Effector CD8-positive, alpha-beta T cell (primary cell): Measurements from ENCODE around the gene CHN2.

Experiments used
- DNase-seq: peaks from one replicate; lab custom pipeline; 2025; lab: John Stamatoyannopoulos, UW

The CHN2 gene

DNA sequence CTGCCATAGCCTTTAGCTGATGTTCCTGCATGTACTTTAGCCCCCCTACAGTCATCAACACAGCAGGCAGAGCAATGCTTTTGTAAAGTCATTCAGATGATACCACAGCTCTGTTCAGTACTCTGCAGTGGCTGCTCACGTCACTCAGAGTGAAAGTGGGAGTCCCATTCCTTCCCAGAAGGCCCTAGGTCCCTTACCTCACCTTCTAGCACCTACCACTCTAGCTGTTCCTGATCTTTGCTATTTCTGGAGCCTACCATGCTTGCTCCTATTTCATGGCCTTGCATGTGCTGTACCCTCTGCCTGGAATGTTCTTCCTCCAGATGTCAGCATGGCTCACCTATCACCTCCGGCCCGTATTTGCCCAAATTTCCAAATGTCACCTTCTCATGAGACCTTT, 274.7 kb downstream of the CHN2 start:
- DNase-seq, result no peak

DNA sequence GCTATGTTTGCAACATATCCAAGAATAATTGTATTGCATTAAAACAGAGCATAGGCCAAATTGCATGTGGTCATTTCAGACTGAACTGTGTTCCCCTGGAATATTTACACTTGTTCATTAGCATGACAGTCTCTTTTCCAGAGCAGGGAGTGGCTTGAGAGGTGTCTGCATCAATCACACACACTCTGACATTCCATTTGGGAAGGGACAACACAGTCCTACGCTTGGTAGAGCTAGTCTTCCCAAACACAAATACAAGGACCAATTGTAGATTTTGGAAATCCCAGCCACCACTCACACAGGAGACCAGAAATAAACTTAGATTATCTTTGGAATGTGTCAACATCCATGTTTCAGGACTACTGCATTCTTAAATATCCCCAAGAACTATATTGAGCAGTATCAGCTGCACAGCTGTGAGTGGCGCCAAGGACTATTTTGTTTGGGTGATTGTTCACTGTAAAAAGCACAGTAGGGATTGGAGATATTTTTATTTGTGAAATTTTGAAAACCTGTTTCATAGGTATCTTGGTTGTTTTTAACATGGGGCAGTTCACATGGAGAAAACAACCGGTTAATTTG, 275.5 kb downstream of the CHN2 start:
- no peak for DNase-seq

DNA sequence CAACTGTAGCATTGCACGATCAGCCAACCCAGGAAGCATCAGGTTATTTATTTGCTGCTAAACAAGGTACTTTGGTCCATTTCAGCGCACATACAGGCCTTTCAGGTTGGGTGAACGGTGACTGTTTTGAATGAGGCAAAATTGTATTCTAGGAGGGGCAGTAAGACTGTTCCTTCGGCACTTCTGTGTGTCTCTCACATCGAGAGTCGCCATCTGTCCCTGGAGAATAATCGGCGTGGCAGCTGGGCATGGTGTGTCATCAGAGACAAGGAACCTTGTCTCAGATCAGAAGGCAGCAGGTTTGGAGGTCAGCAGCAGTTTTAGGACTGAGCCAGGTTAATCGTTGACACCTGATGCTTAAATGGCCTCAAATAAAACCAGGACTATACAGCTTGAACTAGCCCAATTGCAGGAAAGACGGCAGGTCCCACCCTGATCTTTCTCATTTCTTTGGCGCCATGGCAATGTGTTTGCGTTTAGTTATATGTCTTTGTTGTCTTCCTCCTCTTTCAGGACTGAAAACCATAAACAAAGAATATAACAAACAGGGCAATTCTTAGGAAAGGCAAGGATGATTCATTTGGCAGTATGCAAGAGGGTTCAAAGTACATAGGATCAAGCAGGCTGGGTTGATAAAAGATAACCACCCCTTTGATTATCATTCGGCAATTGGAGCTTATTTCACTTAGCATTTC, 277.0 kb downstream of the CHN2 start:
- no peak for DNase-seq

DNA sequence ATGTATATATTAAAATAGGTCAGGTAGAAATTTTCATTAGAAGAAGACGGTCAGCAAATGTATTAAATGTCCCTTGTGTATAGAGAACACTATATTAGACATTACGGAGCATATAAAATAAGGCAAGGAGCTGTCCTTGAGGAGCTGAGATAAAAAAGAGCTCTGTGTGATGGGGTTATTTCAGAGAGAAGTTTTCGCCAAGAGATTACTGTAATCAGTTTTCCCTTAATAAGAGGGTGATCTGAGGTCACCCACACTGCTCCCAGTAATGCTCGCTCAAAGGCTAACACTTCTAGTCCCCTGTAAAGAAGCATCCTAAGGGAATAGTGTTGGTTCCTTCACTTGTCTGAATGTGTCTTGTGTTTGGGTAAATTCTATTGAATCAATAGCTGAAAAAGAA, 282.3 kb downstream of the CHN2 start:
- DNase-seq, result no peak

DNA sequence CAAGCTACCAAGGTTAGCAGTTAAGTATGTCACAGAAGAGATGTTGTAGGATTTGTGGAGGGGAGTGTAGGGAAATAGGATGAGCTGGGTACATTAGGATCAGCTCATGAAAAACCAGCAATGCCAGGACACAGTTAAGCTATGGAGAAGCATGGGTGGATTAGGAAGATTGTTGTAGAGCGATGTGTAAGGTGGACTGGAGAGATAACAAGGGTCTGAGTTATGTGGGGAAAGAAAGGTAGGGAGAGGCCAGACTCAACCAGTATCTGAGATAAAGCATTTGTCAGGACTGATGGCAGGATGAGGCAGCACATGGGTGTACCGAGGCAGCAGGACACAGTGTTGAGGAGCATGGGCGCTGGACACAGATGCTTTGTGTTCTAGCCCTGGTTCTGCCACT, 283.7 kb downstream of the CHN2 start:
- DNase-seq, result no peak

DNA sequence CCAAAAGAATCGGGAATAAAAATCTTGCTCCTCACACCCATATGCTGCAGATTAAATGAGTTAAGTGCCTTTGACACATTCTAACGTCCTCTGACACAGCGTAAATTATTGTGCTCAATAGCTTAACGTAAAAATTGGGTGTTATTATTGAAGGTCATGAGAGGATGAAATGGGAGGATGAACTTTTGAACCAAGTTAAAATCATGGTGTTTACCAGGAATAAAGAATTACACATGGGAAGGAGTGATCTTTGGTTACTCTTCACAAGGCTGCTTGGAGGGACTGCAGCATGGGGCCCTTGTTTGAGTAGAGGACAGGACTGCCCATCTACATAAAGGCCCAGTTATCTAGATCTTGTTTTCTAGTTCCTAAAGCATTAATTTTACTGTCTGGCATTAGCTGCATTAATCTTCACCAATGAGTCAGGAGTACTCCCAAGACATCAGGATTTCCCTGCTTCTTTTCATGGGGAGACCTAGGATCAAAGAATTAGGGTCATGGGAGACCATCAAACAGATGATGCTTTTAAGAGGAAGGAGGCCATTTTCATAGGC, 284.2 kb downstream of the CHN2 start:
- no peak for DNase-seq

DNA sequence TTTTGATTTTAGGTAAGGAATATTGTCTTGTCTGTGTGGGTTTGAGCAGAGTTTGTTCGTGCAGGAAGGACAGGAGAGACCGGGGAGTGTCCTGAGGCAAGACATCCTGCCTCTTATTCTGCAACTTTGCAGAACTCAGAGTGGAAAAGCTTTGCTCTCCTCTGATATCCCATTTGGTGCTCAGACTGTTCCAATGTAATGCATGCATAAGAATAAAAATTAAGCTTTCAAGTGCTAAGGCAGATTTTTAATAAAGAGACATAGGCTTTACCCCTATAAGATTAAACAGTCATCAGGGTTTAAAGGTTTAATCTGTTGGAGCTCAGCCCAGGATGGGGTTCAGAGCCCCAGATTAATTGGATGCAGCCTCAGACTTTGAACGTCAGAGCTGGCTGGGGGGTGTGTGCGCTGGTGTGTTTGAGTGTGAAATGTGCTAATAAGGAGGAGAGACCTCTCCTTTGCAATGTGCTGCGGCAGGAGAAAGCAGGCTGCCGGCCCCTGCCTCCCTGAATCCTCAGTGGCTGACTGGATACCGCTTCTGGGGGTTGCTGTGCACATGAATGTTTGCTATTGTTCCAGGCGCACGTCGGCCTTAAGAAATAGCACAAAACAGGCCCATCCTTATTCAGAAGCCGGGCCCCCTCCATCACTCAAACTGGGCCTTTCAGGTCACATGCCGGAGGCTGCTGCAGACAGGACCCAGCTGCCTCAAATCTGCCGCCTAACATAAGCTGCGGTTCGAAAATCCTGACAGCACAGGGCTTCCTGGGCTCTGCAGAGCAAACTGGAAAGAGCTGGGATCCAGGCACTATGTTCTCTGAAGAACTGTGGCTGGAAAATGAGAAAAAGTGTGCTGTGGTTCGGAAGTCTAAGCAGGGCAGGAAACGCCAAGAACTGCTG, 285.0 kb downstream of the CHN2 start:
- no peak for DNase-seq

DNA sequence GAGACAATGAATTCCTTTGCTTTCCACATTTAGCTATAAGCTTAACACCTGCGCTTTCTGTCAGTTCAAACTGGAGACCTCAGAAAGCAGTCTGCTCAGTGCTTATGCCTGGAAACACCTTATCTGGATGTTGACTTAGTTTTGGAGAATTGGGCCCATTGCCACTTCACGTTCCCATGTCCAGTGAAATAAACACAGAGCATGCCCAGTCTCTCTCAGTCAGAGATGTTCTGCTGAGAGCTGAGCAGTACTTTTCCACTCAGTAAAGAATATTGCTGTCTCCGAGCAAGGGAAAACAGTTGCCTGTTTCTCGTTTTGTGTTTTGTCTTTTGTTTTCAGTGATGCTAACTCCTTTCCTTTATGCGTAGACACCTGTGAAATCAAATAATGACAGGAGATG, 285.9 kb downstream of the CHN2 start:
- no peak for DNase-seq

DNA sequence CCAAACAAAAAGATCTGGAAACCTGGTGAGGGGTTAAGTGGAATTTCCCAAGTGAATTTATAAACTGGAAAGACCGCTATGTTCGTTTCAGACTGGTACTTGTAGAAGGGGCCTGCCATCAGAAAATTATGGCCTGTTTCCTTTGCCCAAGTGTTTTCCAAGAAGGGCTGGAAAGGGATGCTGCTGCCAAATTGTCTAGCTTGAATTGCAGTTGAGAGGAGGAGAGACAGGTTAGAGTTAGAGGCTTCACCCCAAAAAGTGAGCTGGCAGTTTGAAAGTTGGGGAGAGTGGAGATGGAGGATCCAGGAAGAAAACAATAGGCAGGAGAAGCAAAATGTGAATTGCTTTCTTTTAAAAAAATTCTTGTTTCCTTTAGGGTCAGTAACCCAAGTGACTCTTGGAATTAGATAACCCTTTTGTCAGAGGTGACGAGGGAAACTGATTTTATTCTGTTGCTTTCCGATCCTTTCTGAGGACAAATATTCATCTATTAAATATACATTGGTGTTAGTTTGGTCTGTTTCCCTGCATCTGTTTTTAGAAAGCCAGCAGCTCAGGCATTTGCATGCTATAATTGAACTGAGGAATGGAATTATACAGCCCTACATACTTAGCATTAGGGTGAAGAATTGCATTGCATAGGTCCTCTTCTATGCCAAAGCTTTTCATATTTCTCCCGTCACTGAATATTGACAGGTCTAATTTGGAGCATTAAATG, 286.5 kb downstream of the CHN2 start:
- DNase-seq, result no peak

DNA sequence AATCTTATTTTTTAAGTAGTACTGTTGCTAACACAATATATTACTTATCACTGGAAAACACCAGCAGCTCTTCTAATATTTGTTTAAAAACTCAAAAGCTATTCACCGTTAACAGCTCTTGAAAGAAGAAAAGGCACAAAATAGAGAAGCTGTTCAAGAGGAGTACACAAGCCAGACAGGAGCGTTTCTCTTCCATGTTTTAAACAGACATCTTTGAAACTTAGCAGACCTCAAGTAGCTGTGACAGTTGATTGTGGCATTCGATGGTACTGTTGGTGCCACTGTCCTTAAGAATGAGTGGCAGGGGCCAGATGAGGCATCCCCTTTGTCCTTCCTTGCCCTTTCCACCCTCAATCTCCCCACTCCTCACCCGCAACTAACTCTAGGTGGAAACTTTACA, 287.5 kb downstream of the CHN2 start:
- DNase-seq, result no peak

DNA sequence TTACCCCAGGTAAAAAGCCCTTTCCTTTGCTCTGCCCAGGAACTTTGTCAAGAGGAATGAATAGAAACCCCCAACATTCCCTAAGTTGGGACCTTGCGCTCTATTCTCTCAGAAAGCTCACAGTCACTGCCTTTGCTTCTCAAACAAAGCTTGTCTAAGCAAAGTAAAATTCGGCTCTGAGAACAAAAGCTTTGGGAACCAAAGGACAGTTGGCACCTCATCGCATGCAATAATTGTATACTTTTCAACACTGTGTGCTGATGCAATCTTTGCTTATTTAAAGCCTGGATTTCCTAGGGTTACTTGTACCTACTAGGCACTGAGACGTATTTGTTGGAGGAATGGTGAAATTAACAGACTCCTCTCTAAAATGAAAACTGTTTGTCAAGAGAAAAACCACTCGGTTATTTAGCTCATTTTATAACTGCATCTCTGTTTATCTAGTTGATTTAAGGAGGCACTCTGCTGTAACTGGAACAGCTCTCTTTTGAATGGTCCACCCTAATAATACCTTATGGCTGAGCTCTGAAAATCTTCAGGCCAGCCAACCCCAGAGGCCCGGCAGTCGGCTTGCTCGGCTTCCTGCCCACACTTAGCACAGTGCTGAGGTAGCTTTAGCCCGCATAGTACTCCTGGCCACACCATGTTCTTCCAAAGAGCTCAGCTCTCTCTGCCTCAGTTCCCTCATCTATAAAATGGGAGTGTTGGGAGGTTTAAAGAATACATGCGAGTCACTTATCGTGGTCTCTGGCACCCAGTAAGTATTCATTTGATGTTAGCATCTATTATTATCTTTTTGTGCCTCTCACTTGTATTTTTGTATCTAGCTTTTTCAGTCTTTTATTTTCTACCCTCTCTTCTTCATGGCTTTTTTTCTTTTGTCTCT, 288.9 kb downstream of the CHN2 start:
- no peak for DNase-seq

DNA sequence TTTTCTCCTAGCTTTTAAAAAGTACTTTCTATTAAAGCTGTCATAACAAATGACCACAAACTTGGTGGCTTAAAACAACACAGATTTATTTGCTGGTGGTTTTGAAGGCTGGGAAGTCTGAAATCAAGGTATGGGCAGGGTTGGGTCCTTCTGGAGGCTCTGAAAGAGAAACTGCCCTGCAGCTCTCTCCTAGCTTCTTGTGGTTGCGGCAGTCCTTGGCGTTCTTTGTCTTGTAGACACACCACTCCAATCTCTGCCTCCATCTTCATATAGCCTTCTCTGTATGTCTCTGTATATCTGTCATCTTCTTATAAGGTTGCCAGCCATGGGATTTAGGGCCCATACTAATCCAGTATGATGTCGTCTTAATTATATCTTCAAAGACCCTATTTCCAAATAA, 289.7 kb downstream of the CHN2 start:
- no peak for DNase-seq

DNA sequence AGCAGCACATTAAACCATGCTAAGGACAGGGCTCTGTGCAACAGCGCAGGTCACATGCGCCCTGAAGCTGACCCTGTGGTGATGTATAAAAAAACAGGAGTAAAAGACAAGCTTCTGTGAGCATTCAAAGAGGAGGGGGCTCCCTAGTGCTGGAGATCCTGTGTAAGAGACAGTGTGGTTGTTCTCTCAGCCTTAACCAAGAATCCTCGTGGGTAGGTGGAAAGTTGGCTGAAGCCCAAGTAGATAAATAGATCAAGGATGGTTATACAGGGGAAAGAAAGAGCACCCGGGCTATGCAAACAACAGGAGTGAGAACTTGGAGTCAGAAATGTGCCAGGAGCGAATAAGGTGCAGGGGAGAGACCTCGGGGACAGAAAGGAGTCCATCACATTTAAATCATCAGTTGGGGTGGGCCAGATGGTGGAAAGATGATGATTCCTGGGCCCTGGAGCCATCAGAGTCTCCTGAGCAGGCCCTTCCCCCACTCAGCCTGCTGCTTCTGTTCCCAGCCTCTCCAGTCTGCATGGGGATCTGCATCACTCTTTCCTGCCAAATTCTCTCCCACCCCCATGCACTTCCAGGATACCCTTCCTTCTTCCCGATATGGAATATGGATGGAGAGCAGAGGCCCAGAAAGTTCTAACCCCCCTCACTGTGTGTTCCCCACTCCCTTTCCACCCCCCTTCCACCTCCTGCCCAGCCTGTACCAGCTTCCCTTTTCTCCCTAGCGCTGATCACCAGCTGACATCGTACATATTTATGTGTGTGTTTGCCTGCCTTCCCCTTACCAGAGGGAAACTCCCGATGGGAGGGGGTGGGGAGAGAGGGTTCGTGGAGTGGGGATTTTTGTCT, 291.0 kb downstream of the CHN2 start:
- no peak for DNase-seq

DNA sequence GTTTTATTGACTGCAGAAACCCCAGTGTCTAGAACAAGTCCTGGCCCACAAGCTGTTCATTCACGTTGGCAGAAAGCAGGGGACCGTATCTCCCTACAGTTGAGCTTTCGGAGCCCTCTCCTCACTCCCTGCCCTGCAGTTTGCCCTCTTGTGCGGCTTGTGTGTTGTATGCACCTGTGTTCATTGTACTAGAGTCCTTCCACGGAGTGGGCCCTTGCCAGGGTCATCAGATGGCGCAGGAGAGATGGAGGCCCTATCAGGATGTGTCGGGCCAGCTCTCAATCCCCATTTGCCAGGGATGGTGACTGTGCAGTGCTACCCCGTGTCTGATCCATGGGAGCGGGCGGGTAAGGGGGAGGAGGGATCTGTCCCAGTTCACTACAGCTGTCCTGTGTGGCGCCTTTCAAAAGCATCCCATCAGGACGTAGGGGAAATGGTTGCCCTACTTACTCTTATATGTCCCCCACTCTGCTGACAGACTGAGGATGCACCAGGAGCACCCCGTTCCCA, 291.7 kb downstream of the CHN2 start:
- no peak for DNase-seq

DNA sequence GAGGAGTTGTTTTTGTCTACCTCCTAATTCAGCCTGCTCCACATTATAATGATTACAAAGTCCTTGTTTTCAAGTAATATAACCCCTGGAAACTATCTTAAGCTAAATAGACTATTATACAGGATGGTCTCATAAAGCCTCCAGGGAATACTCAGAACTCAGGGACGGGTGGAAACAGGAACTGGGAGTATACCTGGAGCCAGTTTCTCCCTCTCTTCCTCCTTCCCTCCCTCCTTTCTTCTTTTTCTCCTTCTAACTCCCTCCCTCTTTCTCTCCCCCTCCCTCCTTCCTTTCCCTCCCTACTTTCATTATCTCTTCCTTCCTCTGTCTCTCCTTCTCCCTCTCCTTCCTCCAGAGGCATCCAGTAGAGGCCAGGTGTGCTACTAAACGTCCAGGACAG, 292.8 kb downstream of the CHN2 start:
- DNase-seq, result no peak

DNA sequence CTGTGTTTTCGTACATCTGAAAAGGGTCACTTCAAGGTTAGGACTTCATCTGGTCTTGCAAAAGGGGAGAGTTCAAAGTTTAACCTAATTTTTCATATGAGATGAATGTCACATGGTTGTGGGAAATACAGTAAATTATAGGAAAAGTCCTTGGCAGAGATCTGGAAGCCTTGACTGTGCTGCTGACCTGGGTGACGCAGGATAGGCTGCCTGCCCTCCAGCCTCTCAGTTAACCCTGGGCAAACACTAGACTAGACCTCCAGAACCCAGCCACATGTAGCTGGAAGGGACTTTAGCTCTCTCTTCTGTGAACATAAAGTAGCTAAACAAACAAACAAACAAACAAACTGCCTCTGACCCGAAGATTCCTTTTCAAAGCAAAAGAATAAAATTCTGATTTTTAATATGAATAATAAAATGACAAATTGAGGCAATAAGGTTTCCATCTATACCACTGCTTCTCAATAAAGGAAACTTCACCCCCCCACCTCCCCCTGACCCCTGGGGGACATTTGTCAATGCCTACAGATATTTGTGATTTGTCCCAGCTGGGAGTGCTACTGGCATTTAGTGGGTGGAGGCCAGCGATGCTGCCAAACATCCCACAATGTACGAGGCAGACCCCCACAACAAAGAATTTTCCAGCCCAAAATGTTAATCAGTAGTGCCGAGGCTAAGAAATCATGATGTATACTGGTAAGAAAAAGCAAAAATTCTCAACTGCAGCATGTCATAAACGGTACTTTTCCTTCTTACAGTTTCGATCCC, 293.8 kb downstream of the CHN2 start:
- DNase-seq, result no peak

DNA sequence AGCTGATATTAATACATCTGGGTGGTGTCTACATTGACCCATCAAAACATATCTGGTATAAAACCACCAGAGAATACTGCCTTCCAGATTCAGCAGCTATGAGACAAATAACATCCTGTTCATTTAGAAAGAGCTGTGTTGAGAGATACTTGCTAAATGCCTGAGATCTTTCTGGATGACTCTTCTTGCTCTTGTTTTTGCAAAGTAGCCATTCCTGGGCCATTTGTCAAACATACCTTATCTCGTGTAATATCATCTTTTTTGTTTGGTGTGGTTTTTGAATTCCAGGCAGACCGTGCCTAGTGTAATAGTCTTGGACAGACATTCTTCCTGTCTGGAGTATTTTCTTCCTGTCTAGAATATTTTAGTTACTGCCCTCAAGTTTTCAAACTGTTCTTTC, 294.4 kb downstream of the CHN2 start:
- DNase-seq, result no peak

DNA sequence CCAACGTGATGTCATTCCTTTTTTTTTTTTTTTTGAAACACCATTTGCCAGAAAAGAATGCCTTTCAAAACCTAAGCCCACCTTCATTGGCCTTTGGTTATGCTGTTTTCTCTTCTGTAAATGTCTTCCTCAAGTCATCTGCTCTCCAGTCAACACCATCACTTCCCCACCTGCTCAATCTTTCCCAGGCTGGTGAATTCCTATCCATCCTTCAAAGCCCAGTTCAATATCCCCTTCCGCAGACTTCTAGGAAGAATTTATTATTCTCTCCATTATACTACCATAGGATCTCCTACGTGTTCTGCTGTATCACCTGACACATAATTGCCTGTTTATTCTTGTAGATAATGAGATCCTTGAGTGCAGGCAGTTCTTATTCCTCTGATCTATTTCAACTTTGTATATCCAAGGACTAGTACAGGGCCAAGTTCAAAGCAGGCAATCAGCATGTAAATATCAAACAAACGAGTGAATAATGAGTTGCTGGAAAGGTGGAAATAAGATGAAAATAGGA, 295.6 kb downstream of the CHN2 start:
- DNase-seq, result no peak

DNA sequence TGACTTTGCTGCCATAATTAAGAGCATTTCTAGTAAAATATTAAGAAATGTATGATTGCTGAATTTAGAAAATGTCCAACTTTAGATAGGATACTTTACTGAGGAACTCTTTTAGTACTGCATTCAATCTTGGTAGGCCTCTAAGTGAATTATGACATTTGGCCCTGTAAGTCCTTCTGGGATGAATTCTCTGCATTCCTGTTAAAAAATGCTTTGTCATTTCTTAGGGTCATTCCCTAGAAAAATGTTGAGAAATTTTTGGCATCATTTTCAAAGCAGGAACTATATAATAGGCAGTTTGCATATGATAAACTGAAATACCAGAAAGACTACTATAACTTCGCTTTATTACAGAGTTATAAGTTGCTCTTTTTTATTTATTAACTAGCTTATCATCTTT, 299.8 kb downstream of the CHN2 start:
- no peak for DNase-seq
